GM18520 (cell line): ENCODE results near the gene FOCAD.
"Not testable (repeated sequence)": the region's sequence is repeated elsewhere in the genome, so short reads cannot be mapped to it uniquely, and the experiment has no call there.

Source experiments
- ATAC-seq: cut with Tn5 transposase; IDR thresholded peaks from one replicate; pipeline ENCODE4 v1.9.1; 2021; ENCODE audit not compliant: unreplicated experiment

The FOCAD gene, protein sequence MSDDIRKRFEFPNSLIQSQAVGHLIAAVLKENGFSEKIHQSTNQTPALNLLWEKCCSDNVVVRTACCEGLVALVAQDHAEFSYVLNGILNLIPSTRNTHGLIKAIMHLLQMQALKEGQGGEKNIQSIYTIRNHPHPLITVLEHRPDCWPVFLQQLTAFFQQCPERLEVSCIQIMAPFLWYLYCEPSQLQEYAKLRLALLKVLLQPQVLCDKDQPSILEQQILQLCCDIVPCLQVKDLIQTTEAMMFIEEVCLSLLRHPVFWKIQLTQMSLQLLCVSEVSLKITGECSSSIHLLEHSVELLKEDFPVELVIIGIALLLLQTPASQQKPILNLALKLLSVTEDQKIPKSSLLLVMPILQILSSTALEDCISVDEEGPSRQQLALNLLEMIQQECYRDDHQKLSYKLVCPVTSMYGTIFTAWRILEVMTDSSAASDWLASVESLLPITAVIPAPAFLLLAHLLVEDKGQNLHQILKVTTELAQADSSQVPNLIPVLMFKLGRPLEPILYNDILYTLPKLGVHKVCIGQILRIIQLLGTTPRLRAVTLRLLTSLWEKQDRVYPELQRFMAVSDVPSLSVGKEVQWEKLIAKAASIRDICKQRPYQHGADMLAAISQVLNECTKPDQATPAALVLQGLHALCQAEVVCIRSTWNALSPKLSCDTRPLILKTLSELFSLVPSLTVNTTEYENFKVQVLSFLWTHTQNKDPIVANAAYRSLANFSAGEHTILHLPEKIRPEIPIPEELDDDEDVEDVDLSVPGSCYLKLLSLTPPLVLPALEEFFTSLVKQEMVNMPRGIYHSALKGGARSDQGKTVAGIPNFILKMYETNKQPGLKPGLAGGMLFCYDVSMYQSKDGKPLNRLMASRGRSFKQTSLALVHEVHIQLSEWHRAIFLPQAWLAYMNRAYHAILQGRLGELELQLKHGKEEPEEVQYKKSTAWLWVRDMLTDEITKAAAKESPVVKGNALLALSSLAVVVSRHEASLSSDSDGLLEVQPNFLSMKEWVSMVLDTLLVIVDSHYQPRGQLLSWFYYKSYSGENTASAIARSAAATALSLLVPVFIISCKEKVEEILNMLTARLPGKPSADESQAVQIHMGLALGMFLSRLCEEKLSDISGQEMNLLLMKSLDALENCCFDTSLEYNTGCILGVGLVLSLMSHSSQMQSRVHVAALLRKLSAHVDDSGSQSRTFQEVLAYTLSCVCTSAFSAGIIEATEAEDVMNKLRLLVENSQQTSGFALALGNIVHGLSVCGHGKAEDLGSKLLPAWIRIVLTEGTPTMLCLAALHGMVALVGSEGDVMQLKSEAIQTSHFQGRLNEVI (N-terminal part only)

GRCh38 chr9:20684035-20684874 lies at the start of gene FOCAD:
Gene FOCAD (plus strand): TSS chr9:20684259. CDS start chr9:20715354, 31,095 bp downstream.
- peak; percentile 97 for ATAC-seq

DNA sequence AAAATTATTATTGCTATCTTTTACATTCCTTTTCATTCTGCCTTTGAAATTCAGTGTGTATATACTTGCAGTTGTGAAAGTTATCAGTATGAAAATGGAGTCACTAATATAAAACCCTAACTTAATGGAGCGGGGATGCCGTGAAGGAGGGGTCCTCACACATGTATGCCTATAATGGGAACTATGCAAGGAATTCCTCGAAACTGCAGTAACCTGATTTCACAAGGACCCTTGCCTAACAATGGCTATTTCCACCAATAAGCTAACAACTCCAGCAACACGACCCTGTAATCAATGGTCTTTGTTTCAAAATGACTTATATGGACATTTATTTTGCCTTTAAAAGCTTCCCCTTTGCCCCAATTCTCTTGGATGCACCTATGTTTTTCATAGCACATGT lies 49.2 kb upstream of the FOCAD start:
- ATAC-seq, result no peak

GRCh38 chr9:20636888-20637440 lies 47.1 kb upstream of the FOCAD start:
- no peak for ATAC-seq

DNA sequence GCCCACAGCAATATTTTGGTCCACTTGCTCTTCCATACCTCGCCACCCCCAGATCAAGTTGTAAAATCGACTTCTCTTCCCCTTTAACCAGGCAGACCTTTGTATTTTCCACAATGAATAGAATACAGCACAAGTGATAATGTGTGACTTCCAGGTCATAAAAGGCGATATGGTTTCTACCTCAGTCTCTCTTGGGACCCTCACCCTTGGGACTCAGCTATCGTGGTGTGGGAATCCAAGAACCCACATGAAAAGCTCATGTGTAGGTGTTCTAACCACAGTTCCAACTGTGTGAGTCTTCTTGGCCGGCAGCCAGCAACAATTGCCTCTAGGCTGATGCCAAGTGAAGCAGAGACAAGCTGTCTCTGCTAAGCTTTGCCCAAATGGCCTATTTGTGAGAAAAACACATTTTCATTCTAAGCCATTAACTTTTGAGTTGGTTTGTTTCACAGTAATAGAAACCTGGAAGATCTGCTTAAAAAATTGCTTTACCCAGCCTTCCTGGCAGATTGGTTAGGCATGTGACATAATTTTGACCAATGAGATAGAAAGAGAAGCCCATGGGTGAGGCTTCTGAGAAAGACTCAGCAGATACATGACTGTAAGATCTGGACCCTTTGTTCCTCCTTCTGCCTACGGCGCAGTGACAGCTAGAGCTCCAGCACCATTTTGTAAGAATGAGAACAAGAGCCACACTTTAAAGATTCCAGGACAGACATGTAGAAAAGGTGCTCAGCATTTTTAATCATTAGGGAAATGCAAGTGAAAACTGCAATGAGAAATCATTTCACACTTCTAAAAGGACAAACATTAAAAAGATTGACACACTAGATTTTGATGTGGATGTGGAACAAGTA lies 43.5 kb upstream of the FOCAD start:
- peak; percentile 84 for ATAC-seq

GRCh38 chr9:20642045-20642444 lies 42.0 kb upstream of the FOCAD start:
- no peak for ATAC-seq

GRCh38 chr9:20643660-20644059 lies 40.4 kb upstream of the FOCAD start:
- ATAC-seq, result no peak

DNA sequence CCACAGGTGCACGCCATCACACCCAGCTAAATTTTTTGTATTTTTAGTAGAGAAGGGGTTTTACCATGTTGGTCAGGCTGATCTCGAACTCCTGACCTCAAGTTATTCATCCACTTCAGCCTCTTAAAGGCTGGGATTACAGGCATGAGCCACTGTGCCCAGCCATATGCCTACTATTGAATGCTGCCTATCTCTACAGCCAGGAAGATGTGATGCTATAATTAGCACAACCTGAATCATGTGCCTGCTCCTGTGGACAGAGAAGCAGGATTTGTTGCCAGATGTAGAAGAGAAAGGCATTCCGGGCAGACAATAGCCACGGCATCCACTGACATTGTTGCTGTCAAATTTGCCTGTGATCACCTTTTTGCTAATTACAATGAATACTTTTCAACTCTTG lies 37.4 kb upstream of the FOCAD start:
- ATAC-seq, result no peak

DNA sequence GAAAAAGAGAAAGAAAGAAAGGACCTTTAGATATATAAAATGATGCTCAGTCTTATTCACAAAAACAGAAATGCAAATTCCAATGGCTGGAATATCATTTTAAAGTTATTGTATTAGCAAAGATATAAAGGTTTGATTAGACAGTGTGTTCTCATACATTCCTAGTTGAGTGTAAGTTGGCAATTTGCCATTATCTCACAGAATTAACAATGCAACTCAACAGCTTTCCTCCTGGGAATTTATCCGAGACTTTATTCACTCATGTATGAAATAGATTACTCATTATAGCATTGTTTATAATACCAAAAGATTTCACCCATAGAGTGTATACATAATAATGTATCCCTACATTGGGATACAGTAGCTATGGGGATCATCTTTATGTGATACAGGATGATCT lies 34.7 kb upstream of the FOCAD start:
- no peak for ATAC-seq

DNA sequence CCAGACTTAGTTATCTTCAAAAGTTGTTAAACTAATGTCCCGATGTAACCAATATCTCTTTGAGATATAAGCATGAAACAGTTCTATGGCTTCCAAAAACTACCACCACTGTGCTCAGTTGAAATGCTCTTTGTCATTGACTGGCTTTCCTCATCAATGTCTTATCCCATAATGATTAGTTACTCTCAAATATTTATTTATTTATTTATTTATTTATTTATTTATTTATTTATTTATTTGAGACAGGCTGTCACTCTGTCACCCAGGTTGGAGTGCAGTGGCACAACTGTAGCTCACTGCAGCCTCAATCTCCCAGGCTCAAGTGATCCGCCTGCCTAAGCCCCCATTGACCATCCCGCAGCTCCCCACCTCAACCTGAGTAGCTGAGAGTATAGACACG lies 33.7 kb upstream of the FOCAD start:
- ATAC-seq, result no peak

- ATAC-seq, result no peak
These were observed 33.2 kb upstream of the FOCAD start for GRCh38 chr9:20650750-20651299.

DNA sequence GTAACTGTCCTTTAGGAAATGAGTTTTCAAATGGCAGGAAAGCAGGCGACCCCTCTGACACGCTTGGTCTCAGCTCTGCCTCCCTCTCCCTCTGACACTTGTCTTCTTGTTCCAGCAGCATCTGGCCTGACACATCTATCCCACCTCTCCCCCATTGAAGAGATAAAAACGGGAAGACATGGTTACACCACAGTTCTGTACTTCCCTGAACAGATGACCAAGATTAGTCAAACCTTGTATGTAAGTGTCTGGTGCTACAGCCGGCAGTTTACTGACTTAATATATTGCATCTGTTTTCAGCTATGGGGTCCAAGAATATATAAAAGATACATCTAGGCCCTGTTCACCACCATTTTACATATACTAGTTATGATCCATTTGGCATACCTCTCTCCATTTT lies 32.1 kb upstream of the FOCAD start:
- no peak for ATAC-seq

DNA sequence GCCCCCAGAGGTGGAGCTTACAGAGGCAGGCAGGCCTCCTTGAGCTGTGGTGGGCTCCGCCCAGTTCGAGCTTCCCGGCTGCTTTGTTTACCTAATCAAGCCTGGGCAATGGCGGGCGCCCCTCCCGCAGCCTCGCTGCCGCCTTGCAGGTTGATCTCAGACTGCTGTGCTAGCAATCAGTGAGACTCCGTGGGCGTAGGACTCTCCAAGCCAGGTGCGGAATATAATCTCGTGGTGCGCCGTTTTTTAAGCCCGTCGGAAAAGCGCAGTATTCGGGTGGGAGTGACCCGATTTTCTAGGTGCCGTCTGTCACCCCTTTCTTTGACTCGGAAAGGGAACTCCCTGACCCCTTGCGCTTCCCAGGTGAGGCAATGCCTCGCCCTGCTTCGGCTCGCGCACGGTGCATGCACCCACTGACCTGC lies 25.8 kb upstream of the FOCAD start:
- ATAC-seq, result not testable (repeated sequence)

GRCh38 chr9:20658677-20659473 lies 25.2 kb upstream of the FOCAD start:
- ATAC-seq, result no peak

GRCh38 chr9:20659474-20659967 lies 24.5 kb upstream of the FOCAD start:
- ATAC-seq, result no peak

DNA sequence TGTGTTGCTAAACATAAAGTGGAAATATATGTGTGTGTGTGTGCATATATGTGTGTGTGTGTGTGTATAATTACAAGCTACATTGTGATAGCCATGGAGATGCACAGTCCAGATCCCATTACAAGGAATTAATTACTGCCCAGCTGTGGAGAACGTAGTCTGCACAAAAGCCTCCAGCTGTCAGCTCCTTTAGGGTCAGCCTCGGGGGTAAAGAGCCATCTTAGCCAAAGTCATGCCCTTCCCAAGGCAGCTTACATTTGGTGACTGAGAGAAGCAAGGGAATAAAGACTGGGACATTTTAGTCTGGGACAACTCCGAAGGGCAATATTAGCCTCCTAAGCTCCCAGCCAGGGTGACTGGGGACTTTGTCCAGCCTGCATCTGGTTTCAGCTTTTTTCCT lies 21.9 kb upstream of the FOCAD start:
- no peak for ATAC-seq

GRCh38 chr9:20663133-20663532 lies 20.9 kb upstream of the FOCAD start:
- no peak for ATAC-seq

- no peak for ATAC-seq
These were observed 19.6 kb upstream of the FOCAD start for GRCh38 chr9:20664501-20664900.

DNA sequence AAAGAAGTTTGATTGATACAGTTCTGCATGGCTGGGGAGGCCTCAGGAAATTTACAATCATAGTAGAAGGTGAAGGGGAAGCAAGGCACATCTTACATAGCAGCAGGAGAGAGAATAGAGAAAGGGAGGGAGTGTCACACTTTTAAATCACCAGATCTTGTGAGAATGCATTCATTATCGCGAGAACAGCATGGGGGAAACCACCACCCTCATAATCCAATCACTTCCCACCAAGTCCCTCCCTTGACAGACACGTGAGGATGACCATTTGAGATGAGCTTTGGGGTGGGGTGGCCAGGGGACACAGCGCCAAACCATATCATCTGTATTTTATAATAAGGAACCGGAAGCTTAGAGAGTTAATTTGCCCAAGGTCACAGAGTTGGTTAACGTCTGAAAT lies 13.7 kb upstream of the FOCAD start:
- ATAC-seq, result no peak
